ENCODE measurements around the gene ATP2A3.

GRCh38 chr17:3922765-3923164, 41.5 kb downstream of the ATP2A3 start:
- no peak for TF ChIP-seq POLR2AphosphoS5 (IDR thresholded peaks at IDR 0.05; ENCODE audit: borderline replicate concordance, low read depth, low read length)
- no peak for TF ChIP-seq EZH2 (IDR thresholded peaks at IDR 0.05)
